Daoy (cell line): ENCODE measurements around the gene SEC61A2. TPM values are rescaled to one million over a fixed set of nuclear protein-coding genes. Genes with fewer than 3 reads are reported as not detected.
"Not testable (repeated sequence)": the region's sequence is repeated elsewhere in the genome, so short reads cannot be mapped to it uniquely, and the experiment has no call there.

ENCODE experiments used
- DNase-seq: peaks from one replicate; pipeline ENCODE4 v3.0.0-alpha.2; 2015; ENCODE audit warnings: low read depth
- total RNA-seq: library from RNA; depleted of rRNA; stranded (reverse); fragments of >200 nt; shearing (Covaris generic); gene quantifications from 2 replicates; pipeline ENCODE4 v1.2.3, GENCODE V29; 2014; rRNA removed

SEC61A2 gene
- 3.3 and 5.7 TPM in 2 replicates for total RNA-seq

DNA sequence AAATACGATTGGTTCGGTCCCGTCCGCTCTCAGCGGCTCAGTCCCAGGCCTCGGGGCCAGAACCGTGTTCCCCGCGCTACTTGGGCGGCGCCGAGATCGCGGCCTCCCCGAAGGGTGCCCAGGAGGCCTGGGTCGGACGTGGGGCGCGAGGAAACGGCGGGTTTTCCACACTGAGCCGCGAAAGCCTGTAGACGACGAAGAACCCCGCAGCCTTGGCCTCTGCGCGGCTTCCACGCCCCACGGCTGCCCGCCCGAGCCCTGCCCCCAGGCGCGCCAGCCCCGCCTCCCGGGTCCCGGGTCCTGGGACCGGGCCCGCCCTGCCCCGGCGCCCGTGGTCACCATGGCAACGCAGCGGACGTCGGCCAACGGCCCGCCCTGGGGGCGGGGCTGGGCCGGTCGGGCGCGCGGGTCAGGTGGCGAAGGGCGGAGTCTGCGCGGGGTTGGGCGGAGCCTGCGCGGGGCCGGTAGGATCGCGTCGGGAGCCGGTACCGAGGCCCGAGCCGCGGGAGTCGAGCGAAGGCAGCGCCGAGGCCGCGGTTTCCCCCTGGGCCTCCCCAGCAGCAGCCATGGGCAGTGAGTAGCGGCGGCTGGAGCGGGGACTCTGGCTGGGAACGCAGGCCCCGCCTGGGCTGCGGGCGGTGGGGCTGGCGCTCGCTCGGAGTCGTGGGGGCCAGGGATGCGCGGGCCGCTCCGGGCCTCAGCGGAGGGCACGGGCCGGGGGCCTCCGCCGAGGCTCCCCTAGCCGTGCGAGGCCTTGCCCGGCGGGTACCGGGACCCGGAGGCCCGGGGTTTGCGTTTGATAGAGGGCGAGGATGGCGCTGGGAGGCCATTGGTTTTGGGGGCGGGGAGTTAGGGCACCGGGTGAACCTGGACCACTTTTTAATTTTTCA, at the start of gene SEC61A2:
Gene SEC61A2 (plus strand): TSS at position 456 of the 890 bp plus-strand sequence. CDS start 111 bp downstream, at position 567.
- peak; percentile 92 for DNase-seq

DNA sequence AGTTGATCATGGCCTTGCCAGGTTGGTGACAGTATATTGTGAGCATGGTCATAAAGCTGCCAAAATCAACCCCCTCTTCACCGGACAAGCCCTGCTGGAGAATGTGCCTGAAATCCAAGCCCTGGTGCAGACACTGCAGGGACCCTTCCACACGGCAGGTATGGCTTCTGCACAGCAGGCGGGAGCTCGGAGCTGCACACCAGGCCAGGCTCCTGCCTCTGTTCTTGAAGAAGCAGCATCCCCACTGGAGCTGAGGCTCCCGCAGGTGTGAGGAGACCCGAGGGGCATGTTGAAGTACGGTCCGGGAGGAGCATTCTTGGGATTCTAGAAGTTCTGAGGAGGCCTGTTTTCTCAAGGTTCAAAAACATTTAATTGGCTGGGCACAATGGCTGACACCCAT, 48.0 kb upstream of the SEC61A2 start:
- DNase-seq, result no peak

DNA sequence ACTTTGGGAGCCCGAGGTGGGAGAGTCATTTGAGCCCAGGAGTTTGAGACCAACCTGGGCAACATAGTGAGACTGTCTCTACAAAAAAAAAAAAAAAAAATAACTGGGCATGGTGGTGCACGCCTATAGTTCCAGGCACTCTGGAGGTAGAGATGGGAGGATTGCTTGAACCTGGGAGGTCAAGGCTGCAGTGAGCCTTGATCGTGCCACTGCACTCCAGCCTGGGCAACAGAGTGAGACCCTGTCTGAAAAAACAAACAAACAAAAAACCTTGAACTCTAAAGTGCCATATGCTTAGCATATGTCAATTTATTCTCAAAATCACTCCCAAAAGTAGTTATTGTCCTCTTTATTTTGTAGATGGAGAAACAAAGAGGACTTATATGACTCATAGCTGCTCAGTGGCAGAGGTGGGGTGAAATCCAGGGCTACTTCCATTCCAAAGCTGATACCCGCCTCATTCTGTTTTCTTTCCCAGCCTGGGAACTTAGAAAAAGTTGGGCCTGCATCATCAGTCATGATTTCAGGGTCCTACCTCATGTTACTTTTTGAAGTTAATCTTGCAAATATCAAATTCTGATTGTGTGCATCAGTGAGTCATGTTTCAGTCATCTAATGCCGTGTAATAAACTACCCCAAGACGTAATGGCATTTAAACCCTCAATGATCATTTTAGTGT, 47.5 kb upstream of the SEC61A2 start:
- DNase-seq, result peak; percentile 3

DNA sequence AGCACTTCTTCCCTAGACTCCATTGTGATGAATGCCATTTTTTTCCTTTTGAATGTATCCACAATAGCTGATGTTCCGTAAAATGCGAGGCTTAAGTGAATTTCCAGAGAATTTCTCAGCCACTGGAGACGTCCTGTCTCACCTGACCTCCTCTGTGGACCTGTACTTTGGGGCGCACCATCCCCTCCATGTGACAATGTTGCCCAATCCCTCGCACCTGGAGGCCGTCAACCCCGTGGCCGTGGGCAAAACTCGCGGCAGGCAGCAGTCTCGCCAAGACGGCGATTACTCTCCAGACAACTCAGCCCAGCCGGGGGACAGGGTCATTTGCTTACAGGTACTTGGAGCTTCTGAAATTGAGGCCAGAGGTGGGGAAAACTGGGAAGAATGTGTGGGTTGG, 40.6 kb upstream of the SEC61A2 start:
- no peak for DNase-seq

DNA sequence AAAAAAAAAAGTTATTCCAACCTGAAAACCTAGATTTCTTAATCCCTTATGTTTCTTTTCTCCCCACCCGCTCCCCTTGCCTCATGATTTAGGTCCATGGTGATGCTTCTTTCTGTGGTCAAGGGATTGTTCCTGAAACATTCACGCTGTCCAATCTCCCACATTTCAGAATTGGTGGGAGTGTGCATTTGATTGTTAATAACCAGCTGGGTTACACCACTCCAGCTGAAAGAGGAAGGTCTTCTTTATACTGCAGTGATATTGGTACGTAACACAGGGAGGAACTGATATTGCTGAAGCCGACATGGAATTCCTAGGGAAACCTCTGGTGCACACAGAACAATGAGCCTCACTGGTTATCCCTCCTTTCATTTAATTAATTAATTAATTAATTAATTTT, 38.1 kb upstream of the SEC61A2 start:
- no peak for DNase-seq

DNA sequence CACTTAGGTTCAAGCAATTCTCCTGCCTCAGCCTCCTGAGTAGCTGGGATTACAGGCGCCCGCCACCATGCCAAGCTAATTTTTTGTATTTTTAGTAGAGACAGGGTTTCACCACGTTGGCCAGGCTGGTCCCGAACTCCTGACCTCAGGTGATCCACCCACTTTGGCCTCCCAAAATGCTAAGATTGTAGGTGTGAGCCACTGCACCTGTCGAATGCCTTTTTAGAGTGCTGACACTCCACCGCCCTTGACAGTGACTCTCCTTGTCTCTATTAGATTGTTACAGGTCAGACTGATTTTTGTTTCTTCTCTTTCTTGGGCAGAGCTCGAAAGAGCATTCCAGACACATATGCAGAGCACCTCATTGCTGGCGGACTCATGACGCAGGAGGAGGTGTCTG, 32.1 kb upstream of the SEC61A2 start:
- not testable (repeated sequence) for DNase-seq

DNA sequence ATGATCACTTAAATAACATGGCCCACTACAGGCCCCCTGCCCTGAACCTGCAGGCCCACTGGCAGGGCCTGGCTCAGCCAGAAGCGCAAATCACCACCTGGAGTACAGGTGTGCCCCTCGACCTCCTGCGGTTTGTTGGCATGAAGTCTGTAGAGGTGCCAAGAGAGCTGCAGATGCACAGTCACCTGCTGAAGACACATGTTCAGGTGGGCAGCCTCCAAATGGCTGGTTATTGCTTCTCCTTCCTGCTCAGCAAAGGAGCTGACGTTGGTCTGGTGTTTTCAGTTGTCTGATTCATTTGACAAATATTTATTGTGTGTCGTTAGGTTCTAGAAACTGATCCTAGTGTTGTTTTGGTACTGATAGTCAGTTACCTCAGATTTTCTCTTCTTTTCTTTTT, 31.7 kb upstream of the SEC61A2 start:
- DNase-seq, result no peak

DNA sequence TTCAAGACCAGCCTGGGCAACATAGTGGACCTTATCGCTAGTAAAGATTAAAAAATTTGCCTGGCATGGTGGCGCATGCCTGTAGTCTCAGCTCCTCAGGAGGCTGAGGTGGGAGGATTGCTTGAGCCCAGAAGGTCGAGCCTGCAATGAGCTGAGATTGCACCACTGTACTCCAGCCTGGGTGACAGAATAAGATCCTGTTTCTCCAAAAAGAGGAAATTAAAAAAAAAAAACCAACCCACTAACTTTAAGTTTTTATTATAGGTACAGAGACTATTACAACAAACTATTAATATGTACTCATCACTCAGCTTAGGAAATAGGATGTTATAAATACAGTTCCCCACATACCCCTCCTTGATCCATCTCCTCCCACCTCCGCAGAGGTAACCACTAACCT, 30.5 kb upstream of the SEC61A2 start:
- no peak for DNase-seq

DNA sequence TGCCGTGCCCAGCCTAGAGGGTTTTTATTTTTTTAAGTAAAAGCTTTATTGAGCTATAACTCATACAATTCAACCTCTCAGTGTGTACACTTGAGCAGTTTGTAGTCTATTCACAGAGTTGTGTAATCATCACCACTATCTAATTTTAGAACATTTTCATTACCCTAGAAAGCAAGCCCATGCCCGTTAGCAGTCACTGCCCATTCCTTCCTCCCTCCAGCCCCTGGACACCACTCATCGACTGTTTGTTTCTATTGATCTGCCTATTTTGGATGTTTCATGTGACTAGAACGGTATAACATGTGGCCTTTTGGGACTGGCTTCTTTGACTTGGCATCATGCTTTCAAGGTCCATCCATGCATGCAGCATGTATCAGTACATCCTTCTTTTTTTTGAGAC, 25.7 kb upstream of the SEC61A2 start:
- no peak for DNase-seq

DNA sequence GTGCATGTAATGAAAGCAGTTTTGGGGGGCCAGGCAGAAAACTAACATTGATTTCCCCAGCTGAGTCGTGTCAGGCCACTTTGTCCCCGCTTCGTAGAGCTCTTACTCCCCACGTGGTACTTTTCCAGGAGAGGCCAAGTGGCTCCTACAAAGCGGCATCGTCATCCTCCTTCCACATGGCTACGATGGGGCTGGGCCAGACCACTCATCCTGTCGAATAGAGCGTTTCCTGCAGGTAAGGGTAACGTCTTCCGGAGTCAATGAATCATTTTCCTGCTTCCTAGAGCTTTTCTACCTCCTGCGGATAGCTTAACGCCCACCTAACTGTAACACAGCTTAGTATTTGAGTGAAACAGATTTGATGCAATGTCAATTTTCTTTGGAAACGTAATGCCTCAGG, 21.7 kb upstream of the SEC61A2 start:
- no peak for DNase-seq

DNA sequence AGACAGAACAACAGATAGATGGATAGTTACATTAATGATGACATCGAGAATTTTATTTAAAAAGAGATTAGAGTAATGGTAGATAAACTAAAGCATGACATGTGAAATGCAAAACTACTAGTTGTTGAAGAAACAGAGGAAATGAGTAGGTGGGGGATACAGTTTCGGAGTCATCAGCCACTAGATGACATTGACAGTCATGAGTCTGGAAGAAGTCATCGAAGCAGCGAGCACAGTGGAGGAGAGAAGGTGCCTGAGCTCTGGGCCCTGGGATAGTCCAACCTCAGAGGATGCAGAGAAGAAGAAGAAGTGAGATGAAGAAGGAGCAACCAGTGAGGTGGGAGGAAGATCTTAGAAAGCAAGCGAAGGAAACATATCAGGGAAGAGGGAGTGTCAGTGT, 20.2 kb upstream of the SEC61A2 start:
- DNase-seq, result no peak

DNA sequence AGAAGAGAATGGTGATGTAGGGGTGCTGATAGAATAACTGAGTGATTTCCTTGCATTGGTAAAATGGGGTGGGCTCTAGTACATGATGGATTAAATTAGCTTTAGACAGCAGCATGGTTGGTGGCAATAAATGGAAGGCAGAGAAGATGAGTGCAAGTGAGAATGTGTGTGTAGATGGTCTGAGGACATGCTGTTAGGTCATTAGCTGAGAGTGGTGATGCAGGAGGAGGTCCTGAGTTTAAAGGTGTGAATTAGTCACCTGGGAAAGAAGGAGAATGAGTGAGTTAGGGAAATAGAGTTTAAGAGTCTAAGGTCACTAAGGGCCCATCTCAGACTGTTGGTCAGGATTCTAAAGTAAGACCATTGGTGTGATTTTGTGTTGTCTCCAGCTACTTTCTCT, 17.9 kb upstream of the SEC61A2 start:
- no peak for DNase-seq

DNA sequence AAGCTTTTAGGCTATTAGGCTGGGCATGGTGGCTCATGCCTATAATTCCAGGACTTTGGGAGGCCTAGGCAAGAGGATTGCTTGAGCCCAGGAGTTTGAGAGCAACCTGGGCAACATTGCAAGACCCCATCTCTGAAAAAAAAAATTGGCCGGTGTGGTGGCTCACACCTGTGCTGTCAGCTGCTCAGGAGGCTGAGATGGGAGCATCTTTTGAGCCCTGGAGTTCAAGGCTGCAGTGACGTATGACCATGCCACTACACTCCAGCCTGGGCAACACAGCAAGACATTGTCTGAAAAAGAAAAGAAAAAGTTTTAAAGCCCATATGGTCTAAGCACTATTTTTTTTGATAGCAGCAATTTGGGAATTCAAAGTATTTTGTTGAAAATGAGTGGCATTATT, 15.8 kb upstream of the SEC61A2 start:
- no peak for DNase-seq

DNA sequence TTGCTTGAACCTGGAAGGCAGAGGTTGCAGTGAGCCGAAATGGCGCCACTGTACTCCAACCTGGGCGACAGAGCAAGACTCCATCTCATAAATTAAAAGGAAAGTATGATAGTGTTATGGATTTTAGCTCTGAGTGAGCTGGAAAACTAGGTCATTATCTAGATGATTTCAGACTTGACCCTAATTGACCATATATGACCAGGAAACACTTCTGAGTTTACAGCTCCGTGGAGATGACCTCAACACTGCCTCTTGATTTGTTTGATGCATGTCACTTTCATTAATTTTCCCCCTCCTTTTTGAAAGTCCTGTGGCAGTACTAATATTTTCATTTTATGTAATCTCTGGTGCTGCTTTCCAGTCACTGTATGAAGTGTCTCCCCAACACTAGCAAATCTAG, 7.8 kb upstream of the SEC61A2 start:
- no peak for DNase-seq

DNA sequence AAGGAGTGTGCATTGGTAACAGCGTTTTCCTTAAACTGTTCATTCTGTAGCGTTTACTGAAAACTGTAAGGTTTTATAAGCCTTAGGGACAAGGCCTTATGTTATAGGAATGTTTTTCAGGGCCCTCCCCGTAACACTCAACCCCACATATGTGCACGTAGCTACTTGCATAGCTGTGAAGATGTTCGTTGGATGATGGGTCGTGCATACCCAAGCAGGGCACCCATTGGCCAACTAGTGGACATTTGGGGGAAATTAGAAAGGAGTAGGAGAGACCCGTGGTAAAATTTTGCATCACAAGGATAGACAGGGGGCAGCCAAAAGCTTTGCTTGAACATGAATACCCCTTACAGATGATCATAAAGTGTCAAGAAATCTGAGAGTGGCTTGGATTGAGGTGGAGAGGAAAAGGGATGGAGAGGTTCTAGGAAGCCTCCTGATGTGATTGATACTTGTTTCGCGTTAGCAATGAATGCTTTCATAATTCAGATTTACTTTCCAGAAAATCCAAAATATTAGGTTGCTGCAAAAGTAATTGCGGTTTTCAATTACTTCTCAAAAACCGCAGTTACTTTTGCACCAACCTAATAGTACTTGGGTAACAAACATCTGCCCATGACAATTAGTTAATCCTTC, 878 bp downstream of the SEC61A2 start:
- peak; percentile 62 for DNase-seq

DNA sequence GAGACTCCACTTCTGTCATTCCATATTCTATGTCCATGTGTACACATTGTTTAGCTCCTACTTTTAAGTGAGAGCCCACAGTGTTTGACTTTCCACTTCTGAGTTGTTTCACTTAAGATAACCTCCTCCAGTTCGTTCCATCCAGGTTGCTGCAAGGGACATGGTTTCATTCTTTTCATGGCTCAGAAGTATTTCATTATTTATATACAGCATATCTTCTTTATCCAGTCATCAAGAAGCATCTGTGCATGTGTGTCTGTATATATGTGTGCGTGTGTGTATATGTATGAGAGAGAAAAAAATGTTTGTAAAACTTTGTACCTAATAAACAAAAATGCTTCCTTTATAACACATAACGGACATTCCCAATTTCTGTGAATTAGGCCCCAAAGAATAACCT, 6.2 kb downstream of the SEC61A2 start:
- DNase-seq, result no peak

DNA sequence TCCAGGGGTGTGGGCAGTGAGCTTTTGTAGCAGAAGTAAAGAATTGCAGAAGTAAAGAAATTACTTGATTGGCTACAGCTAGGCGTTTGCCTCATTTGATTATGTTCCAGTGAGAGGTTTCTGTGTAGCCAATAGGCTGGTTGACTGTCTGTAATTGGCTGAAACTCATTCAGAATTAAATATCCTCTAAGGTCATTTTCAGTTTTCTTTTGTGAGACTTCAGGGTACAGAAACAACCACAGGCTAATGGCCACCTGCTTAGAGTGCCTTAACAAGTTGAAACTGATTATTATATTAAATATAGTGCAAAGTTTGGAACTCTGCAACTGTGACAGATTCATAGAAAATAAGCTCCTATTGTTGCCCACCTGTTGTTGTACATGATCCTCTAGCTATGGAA, 10.6 kb downstream of the SEC61A2 start:
- no peak for DNase-seq

DNA sequence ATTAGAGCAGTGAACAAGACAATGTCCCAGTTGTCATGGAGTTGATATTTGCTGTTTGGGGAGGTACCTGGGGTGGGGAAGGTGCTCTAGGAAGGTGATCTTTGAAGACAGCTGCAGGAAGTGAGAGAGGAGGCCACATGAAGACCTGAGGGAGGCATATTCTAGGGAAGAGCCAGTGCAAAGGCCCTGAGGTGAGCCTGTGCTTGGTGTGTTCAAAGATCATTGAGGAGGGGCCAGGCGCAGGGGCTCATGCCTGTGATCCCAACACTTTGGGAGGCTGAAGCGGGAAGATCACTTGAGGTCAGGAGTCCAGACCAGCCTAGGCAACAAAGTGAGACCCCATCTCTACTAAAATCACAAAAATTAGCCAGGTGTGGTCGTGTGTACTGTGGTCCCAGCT, 15.1 kb downstream of the SEC61A2 start:
- DNase-seq, result no peak

DNA sequence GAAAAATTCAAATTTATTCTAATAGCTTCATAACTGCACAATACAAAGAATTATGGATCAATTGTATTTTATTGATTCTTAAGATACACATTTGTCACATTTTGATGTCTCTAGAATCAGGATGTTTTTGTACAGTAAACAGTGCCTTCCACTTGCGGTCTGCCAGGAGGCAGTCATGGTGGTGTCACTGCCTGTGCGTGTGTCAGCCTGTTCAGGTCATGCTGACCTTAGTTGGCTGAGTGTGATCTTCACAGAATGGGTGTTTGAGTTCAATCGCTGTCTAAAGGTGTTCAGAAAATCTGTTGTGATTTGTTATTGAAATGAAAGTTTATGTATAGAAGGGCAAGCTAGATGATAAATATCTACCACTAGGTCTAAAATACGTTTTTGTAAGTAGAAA, 20.7 kb downstream of the SEC61A2 start:
- DNase-seq, result no peak

DNA sequence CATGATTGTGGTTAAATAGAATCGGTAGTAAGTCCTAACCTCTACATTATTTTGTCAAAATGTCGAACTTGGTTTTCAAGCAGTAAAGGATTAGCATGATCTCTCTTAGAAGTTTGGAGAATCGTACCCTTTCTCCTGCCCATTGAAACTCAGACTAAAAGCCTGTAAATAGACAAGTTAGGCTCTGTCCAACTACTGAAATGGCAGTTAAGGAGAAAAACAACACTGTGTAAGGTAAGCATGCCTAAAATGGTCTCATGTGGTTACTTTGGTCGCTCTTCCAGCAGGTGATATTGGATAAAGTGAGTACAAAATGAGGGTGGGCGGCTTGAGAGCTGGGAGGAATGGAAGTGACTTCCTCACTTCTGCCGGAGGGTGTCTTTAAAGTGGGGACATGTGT, 25.0 kb downstream of the SEC61A2 start:
- no peak for DNase-seq

DNA sequence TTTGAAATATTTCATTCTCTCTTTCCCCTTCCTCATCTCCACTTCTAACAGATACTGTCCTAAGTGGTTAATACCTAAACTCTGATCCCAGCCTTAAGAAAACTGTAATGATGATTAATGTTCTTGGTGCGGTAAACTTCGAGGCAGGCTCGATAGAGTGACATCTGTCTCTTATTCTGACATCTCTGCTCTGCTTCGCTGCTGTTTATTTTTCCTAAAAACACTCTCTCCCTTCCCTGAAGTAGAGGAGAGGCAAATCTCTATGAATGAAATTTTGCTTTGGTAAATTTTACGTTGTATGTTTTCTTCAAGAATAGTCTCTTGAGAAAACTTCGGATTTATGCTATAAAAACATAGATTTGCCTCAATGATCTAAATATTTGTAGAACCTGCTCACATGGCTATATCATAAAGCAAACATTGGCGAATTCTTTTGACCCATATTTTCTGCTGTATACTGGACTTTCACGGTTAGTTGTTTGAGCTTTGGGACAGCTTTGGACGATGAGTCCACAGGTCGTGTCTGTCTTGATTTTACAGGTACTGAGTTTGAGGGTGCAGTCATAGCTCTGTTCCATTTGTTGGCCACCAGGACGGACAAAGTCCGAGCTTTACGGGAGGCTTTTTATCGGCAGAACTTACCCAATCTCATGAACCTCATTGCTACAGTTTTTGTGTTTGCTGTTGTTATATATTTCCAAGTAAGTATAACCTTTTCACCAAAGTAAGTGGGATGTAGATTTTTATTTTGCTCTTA, 27.1 kb downstream of the SEC61A2 start:
- DNase-seq, result no peak

DNA sequence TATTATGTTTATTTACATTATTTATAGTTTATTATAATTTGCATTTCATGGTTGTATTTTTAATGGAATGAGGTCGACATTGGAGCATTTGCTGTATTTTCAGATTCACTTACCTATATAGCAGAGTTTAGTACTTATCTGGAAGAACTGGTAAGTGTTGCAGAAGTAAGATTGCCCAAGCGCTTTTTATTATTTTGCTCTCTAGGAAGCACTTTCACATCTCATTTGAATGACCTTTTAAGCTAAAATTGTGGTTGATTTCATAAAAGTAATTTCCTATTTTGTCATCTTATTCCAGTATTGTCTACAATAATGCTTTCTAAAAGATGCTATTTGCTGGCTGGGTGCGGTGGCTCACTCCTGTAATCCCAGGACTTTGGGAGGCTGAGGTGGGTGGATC, 28.6 kb downstream of the SEC61A2 start:
- no peak for DNase-seq
